ENCODE data around the gene CPNE8.

The CPNE8 gene

GRCh38 chr12:38905480-38906351 is at the start of gene CPNE8:
Gene CPNE8 (minus strand): TSS chr12:38905591. CDS start chr12:38905534, 57 bp downstream.
- peak; percentile 51 to 53 for DNase-seq

DNA sequence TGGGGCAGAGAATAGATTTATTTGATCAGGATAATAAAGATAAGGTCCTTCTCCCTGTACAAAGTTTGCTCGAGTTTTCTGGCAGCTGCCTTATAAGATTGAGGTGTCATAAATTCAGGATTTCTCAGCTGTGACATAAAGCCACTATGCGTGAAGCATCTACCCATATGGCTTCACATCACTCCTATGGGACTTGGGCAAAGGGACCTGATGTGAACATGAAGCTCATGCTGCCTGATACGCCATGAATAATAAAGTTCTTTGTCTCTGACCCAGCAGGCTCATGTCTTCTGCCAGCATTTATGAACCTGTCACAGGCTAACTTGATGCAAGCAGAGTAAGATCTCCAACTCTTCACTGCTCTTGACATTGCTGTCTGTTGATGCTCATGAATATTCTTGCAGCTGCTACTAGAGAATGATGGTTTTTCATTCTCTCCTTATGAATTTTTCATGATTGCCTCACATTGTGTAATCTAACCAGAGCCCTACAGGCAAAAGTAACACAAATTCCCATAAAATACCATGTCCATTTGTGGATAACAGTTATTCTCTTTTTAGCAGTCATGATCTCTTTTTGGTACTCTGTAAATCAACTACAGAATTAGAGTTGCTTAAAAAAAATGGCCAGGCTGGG is 49.0 kb upstream of the CPNE8 start:
- DNase-seq, result no peak

- no peak for DNase-seq
Observed at GRCh38 chr12:38949363-38949762, 44.0 kb upstream of the CPNE8 start.

DNA sequence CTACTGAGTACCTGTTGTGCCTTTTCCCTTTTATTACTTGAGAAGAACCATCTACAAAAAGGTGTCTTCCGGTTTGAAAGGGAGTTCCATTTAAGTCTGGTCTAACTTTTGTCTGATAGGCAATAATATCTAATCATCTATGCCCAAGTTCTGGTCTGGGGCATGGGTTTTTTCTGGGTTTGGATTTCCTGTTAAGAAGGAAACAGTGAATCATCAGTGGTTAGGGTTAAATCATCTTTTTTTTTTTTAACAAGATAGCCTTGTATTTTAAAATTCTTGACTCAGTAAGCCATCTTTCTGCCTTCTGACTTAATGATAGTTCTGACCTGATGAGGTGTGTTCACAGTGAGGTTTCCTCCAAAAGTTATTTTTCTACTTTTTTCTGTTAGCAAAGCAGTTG is 29.3 kb upstream of the CPNE8 start:
- DNase-seq, result no peak

DNA sequence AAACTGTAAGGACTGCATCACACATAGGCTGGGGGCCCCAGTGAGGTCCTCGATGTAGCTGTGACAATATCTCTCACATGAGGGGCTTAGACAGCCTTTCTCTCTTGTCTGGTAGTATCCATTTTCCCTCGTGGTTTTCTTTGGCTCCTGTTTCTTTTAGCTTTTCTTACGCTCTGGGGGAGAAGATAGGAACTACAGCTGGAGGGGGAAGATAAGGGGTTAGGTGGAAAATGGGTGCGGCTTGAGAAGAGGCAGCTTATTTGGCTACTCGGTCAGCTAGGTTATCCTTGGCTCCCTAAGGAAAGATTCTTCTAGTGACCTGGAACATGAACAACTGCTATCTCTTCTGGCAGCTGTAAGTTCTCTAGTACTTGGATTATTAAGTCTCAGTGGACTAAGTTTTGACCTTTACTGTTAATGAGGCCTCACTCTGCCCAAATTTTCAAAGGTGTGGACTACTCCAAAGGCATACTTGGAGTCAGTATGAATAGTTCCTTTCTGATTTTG is 28.7 kb upstream of the CPNE8 start:
- no peak for DNase-seq

GRCh38 chr12:38932320-38932719 is 26.9 kb upstream of the CPNE8 start:
- DNase-seq, result no peak

GRCh38 chr12:38931461-38931860 is 26.1 kb upstream of the CPNE8 start:
- DNase-seq, result no peak

GRCh38 chr12:38930990-38931389 is 25.6 kb upstream of the CPNE8 start:
- DNase-seq, result no peak

GRCh38 chr12:38926501-38926900 is 21.1 kb upstream of the CPNE8 start:
- DNase-seq, result no peak

- peak; percentile 9 to 32 for DNase-seq
Observed at GRCh38 chr12:38921025-38921677, 15.8 kb upstream of the CPNE8 start.

- DNase-seq, result no peak
Observed at GRCh38 chr12:38919191-38919590, 13.8 kb upstream of the CPNE8 start.

DNA sequence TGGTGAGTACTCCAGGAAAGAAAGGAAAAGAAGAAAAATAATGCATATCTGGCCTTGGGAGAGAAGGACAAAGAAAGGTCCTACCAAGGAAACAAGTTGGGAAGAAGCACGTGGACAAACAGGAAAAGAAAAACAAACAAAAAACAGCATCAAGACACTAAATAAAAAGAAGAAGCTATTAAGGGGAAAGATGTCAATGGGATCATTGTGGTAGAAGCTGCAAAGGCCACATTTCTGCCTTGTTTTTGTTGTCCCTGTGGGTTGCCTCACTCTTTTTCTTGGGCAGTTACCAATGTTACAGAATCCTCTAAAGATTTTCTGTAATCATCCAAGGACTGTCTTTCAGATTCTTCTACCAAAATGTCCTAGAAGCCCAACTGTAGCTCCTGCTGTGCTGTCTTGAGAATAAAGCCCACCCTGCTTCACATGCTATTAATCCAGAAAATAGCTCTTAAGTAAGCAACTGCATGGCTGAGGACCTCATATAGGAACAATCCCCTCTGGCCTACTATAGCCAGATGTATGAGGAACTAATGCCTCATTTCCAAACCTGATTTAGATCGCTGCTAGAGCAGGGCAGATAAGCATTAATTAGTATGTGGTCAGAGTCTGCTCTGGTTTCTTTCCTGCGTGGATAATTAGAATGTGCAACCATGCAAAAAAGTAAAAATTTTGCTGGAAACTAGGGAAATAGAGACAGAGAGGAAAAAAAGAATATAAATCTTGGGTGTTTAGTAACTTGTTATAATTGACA is 10.2 kb upstream of the CPNE8 start:
- DNase-seq, result no peak

- no peak for DNase-seq
Observed at GRCh38 chr12:38912116-38912515, 6.7 kb upstream of the CPNE8 start.

DNA sequence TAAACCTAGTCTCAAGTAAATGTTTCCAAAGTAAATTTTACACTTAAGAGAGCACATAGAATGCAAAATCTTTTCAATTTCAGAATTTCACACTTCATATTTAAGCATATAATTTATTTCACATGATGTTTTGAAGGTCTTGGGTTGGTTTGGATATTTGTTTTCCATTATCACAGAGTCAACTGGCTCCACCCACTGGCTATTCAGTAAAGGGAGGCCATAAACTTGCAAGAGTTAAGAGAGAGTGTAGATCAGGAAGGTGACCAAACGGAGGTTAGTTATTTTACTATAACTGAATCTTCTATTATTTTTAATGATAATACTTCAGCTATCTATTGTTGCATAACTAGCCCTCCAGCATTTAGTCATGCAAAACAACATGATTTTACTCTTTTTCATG is 6.2 kb upstream of the CPNE8 start:
- no peak for DNase-seq

- DNase-seq, result no peak
Observed at GRCh38 chr12:38907201-38907923, 2.0 kb upstream of the CPNE8 start.

GRCh38 chr12:38906482-38907200 is 1.2 kb upstream of the CPNE8 start:
- DNase-seq, result peak; percentile 65 to 70

DNA sequence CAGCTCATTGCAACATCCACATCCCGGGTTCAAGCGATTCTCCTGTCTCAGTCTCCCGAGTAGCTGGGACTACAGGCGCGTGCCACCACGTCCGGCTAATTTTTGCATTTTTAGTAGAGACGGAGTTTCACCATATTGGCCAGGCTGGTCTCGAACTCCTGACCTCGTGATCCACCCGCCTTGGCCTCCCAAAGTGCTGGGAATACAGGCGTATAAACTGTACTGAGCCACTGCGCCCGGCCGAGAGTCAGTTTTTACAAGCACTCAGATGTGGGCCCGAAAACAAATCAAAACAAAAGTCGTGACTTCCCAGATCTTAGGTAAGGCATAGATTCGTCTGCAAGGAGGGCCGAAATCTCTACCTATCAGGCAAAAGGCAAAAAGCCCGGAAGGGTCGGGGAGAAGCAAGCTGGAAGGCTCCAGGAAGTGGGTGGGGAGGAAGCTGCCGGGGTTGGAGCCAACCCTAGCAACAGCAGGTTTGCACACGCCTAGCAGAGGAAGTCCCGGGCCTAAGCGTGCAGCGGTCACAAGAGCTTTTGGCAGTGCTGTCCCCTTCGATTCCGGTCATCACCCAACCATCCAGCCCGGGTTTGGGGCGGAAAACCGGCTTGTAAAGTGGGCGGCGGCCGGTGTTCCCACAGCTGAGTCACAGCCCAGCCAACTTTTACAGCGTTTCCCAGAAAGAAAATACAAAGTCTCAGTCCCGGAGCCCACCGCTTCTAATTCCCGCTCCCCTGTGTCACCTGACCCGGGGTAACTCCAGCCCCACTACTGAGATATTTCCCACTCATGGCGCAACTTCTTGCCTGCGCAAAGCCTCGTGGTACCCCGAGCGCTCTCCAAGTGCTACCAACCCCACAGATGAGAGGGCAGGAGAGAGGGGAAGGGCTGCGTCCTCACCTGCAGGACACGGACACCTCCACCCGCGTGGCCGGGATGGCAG is 583 bp downstream of the CPNE8 start:
- DNase-seq, result peak; percentile 61 to 71

- DNase-seq, result no peak
Observed at GRCh38 chr12:38903596-38903995, 1.8 kb downstream of the CPNE8 start.

- DNase-seq, result no peak
Observed at GRCh38 chr12:38898001-38898684, 7.2 kb downstream of the CPNE8 start.

DNA sequence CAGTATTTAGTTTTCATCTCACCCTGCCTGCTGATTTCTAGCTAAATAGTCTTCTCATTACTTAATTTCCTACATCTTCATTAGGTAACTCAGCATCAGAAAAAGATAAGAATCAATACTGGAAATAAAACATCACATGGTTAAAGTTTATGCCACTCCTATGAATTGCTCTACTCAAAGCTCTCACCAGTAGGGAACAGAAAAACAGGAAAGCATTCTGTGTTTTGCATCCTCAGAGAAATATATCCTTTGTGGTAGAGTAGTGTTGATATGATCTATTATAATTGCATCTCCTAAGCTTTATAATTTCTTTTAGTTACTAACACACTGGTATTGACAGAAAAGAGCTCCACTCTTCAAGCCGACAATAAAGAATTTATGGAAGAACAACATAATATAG is 9.9 kb downstream of the CPNE8 start:
- no peak for DNase-seq
